ENCODE results near the gene CELF3.

Gene CELF3

DNA sequence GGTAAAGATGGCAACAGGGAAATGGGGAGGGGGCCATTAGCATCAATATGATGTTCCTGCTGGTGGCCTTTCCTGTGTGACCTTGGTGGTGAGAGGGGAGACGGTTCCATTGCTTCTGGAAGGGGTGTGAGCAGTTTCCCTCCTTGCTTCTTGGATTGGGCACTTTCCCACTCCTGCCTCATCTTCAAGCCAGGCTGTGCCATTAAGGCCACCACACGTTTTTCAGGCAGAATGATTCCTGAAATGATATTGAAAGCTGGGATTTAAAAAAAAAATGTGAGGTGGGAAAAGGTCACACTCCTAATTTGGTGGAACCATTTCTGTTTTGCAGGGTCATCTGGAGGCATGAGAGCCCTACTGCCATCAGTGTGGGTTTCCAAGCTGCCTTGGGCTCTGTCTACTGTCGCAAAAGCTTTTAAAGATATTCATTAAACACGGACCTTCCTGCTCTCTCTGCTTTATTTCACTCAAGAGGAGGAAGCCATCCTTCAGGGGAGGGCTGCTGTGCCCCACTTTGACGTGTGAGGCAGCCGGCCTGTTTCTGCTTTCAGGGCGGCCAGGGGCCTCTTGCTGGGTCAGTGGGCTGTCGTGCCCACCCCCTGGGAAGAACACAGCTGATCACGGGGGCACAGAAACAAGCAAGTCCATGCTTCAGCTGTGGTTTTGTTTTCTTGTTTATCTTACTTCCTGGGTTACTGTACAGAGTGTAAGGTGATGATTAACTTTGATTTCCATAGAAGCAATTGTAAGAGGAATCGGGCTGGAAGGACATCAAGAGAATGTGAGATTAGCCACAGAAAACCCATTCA lies 12.8 kb upstream of the CELF3 start:
- TF ChIP-seq POLR2A (IDR thresholded peaks at IDR 0.05; ENCODE audit: low read depth, low read length), result no peak
- DNase-seq (ENCODE audit: insufficient read length, low spot score) (no peak), FAIRE-seq (no peak)

- FAIRE-seq (no peak), DNase-seq (ENCODE audit: insufficient read length, low spot score) (no peak)
- no peak for TF ChIP-seq POLR2A (IDR thresholded peaks at IDR 0.05; ENCODE audit: low read depth, low read length)
Measured at GRCh38 chr1:151728151-151729054, 11.8 kb upstream of the CELF3 start.

DNA sequence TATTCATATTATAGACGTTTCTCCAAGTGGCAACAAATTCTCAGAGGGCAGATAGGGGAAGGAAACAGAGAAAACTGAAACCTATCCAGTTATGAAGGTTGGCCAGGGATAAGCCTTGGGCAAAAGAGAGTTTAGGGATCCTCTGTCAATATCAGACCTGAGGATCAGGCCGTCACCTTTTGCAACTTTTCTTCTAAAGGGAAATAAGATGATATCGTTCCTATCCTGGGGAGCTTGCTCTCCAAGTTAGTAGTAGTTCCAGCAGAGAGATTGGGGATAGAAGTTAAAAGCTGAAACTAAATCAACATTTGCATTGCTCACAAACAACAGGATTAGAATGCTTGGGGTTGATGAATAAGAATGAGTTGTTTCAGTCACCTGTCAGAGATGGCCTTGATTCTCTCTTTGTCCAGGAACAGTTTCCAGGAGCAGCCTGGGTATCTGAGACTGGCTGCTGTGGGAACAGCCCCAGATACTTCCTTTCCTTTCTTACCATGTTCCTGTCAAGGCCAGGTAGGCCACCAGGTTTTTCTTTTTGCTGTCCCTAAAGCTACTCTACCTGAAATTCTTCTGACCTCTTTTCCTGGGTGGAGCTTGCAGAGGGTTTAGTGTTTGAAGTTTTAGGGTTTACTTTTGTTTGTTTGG lies 7.2 kb upstream of the CELF3 start:
- no peak for TF ChIP-seq POLR2A (IDR thresholded peaks at IDR 0.05; ENCODE audit: low read depth, low read length)
- no peak for DNase-seq (ENCODE audit: insufficient read length, low spot score)
- no peak for FAIRE-seq

GRCh38 chr1:151721788-151722510 lies 5.3 kb upstream of the CELF3 start:
- no peak for DNase-seq (ENCODE audit: insufficient read length, low spot score)
- FAIRE-seq, result no peak
- TF ChIP-seq POLR2A (IDR thresholded peaks at IDR 0.05; ENCODE audit: low read depth, low read length), result no peak

GRCh38 chr1:151720974-151721787 lies 4.6 kb upstream of the CELF3 start, which contains the start of gene RIIAD1:
TSS of gene RIIAD1 (plus strand) at chr1:151721522. CDS start at chr1:151721537, 15 bp downstream.
- DNase-seq (ENCODE audit: insufficient read length, low spot score) (peak; percentile 75), FAIRE-seq (no peak)
- no peak for TF ChIP-seq POLR2A (IDR thresholded peaks at IDR 0.05; ENCODE audit: low read depth, low read length)

DNA sequence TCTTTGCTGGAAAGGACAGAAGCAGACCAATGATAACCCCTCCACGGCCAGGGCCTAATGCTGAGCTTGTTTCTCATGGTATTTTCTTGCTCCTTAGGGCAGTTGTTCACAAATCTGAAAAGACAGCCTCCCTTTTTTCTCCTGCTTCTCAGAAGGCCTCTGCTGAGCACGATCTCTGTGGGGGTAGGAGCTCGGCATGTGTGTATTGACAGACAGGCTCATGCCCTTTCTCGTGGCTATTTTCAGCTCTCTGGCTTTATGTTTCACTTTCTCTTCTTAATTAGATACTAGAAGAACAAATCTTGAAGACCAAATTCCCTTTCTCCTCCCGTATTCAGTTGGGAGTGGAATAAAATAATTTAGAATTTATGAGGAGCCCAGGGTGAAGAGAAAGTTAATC lies 4.0 kb upstream of the CELF3 start:
- no peak for DNase-seq (ENCODE audit: insufficient read length, low spot score)
- FAIRE-seq, result no peak
- no peak for TF ChIP-seq POLR2A (IDR thresholded peaks at IDR 0.05; ENCODE audit: low read depth, low read length)

GRCh38 chr1:151720125-151720524 lies 3.5 kb upstream of the CELF3 start:
- FAIRE-seq (no peak), DNase-seq (ENCODE audit: insufficient read length, low spot score) (no peak)
- no peak for TF ChIP-seq POLR2A (IDR thresholded peaks at IDR 0.05; ENCODE audit: low read depth, low read length)

GRCh38 chr1:151718666-151719065 lies 2.1 kb upstream of the CELF3 start:
- FAIRE-seq (no peak), DNase-seq (ENCODE audit: insufficient read length, low spot score) (no peak)
- TF ChIP-seq POLR2A (IDR thresholded peaks at IDR 0.05; ENCODE audit: low read depth, low read length), result no peak

DNA sequence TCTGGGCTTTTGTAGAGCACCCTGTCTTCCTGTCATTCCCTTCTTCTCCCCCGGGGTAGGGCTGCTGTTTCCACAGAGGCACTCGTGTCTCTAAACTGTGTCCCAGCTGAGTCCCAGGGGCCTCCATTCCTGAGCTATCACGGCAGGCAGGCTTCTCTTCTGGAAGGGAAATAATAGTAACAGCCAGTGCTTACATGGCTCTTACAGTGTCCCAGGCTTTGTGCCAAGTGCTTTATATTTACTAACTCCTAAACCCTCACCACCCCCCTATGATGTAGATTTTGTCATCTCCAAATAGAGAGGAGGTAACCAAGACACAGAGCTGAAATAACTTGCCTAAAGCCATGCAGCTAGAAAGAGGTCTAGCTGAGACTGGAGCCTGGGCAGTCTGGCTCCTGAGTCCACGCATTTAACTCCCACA lies 1.4 kb upstream of the CELF3 start:
- DNase-seq (ENCODE audit: insufficient read length, low spot score), result no peak

GRCh38 chr1:151716405-151716762 lies 219 bp downstream of the CELF3 start:
- DNase-seq (ENCODE audit: insufficient read length, low spot score), result no peak
- no peak for TF ChIP-seq POLR2A (IDR thresholded peaks at IDR 0.05; ENCODE audit: low read depth, low read length)
- no peak for FAIRE-seq

More for the DNA sequence above, 1.4 kb upstream of the CELF3 start:
- FAIRE-seq, result no peak
- TF ChIP-seq POLR2A (IDR thresholded peaks at IDR 0.05; ENCODE audit: low read depth, low read length), result no peak

DNA sequence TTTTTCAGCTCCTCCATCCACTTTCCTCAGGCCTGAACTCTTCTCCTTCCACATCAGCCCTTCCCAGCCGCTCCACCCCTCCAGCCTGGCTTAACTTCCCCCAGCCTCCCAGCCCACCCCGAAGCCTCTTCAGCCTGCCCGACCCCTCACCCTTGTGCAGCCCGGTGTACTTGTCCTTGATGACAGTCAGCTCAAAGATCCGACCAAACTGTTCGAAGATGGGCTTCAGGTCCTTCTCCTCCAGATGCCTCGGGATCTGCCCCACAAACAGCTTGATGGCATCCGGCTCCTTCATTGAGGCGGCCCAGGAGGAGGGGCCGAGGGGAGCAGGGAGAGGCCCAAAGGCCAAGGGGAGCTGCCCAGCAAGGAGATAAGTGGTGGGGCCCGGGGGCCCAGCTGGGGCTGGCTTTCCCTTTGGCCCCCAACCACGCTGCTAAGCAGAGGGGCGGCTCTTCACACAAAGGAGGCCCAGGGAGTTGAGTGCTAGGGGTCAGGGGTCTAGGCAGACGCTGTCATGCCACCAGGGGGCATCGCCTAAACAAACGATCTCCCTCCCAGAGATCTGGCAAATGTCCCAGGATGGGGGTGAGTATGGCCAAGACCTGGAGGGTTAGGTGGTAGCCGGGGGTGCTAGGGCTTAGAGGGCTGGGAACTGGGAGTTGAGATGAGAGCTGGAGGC lies 738 bp downstream of the CELF3 start:
- no peak for DNase-seq (ENCODE audit: insufficient read length, low spot score)
- no peak for FAIRE-seq
- no peak for TF ChIP-seq POLR2A (IDR thresholded peaks at IDR 0.05; ENCODE audit: low read depth, low read length)
